ENCODE data around the gene ULK2.

Gene ULK2

DNA sequence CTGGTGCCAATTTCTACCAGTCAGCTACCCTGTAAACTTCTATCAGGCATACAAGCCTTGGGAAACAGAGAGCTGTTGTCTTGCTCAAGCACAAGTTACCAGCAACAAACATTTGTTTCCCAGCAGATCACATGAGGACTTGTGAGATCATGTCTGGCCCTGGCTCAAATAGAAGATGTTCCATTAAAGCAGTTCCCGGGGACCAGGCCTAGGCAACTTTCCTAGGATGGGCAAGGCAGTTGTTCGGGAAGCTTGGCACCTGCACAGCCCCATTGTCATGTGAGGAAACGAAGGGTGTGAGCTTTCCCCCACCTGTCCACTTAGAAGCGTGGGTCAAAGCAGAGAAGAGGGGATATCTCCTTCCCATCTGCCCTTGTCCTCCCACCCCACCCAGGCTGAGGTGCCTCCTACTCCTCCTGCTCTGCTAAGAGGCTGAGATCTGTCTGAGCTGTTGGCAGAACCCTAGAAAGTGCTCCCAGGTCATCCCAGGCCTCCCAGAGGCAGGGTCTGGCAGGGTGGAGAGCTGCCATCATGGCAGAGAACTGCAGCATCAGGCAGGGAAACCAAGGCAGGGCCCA is 140.1 kb downstream of the ULK2 start:
- Histone ChIP-seq H3K9ac (ENCODE audit: low read depth, low read length, poor library complexity, severe bottlenecking) (no peak overlapping the region), H3K4me3 (ENCODE audit: low read length, poor library complexity, severe bottlenecking) (no peak overlapping the region), H3K79me2 (ENCODE audit: insufficient read depth, low read length) (no peaks in the 10 kb centered on the region), H3F3A (ENCODE audit: low read depth) (no peaks in the 10 kb centered on the region), H3K9me2 (replicated peaks; ENCODE audit: low read depth, low read length) (no peaks in the 10 kb centered on the region), H3K27me3 (ENCODE audit: insufficient read depth, low read length, poor library complexity, severe bottlenecking) (no peaks in the 10 kb centered on the region), H3K9me3 (ENCODE audit: insufficient read depth, low read depth, low read length) (no peaks in the 10 kb centered on the region), H3K36me3 (ENCODE audit: insufficient read depth, low read length) (no peaks in the 10 kb centered on the region), H4K20me1 (ENCODE audit: insufficient read depth, low read length, poor library complexity, severe bottlenecking) (no peaks in the 10 kb centered on the region), H2AFZ (ENCODE audit: low read length) (no peak overlapping the region), H3K4me2 (ENCODE audit: low read depth, low read length, poor library complexity, severe bottlenecking) (no peak overlapping the region), H3K4me1 (ENCODE audit: insufficient read depth, low read length, poor library complexity, severe bottlenecking) (no peaks in the 10 kb centered on the region)
- TF ChIP-seq EZH2phosphoT487 (IDR thresholded peaks at IDR 0.05; ENCODE audit: borderline replicate concordance), result no peak
- TF ChIP-seq, protein P1, sequence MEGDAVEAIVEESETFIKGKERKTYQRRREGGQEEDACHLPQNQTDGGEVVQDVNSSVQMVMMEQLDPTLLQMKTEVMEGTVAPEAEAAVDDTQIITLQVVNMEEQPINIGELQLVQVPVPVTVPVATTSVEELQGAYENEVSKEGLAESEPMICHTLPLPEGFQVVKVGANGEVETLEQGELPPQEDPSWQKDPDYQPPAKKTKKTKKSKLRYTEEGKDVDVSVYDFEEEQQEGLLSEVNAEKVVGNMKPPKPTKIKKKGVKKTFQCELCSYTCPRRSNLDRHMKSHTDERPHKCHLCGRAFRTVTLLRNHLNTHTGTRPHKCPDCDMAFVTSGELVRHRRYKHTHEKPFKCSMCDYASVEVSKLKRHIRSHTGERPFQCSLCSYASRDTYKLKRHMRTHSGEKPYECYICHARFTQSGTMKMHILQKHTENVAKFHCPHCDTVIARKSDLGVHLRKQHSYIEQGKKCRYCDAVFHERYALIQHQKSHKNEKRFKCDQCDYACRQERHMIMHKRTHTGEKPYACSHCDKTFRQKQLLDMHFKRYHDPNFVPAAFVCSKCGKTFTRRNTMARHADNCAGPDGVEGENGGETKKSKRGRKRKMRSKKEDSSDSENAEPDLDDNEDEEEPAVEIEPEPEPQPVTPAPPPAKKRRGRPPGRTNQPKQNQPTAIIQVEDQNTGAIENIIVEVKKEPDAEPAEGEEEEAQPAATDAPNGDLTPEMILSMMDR (conservative IDR thresholded peaks at IDR 0.05; ENCODE audit: low read length), result no peak

DNA sequence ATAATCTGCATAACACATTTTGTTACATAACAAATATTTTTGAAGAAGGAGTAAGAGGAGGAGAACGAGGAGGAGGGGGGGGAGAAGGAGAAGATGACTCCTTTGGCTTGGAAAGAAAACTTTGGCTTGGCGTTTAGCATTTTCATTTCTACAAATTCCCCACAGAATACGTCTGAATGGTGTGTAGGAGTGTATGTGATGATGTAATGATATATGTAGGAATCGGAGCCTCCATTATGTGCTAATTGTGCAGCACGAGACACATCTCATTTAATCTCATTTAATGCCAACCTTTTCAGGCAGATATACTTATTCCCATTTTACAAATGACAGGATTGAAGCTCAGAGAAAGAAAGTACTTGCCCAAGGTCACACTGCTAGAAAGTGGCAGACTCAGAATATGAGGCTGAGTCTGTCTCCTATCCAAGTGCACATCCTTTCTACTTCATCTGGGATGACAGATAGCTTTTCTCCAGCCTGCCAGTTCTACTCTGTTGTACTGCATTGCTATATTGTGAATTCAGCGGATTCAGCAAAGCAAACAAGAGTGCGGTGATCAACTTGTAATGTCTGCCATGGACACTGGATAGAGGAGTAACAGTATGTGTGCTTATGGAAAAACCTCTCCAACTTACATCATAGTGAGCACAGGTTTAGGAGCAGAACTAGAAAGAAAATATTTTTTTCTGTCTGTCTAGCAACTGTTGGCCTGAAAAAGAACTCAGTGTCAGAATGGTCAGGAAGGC is 140.9 kb downstream of the ULK2 start:
- Histone ChIP-seq H3K4me1 (ENCODE audit: insufficient read depth, low read length, poor library complexity, severe bottlenecking) (no peaks in the 10 kb centered on the region), H3K9ac (ENCODE audit: low read depth, low read length, poor library complexity, severe bottlenecking) (no peak overlapping the region), H3K4me2 (ENCODE audit: low read depth, low read length, poor library complexity, severe bottlenecking) (no peak overlapping the region), H3K9me3 (ENCODE audit: insufficient read depth, low read depth, low read length) (no peaks in the 10 kb centered on the region), H3F3A (ENCODE audit: low read depth) (no peaks in the 10 kb centered on the region), H4K20me1 (ENCODE audit: insufficient read depth, low read length, poor library complexity, severe bottlenecking) (no peaks in the 10 kb centered on the region), H3K27me3 (ENCODE audit: insufficient read depth, low read length, poor library complexity, severe bottlenecking) (no peaks in the 10 kb centered on the region), H2AFZ (ENCODE audit: low read length) (no peak overlapping the region), H3K36me3 (ENCODE audit: insufficient read depth, low read length) (no peaks in the 10 kb centered on the region), H3K79me2 (ENCODE audit: insufficient read depth, low read length) (no peaks in the 10 kb centered on the region), H3K9me2 (replicated peaks; ENCODE audit: low read depth, low read length) (no peaks in the 10 kb centered on the region), H3K4me3 (ENCODE audit: low read length, poor library complexity, severe bottlenecking) (no peak overlapping the region)
- no peak for TF ChIP-seq EZH2phosphoT487 (IDR thresholded peaks at IDR 0.05; ENCODE audit: borderline replicate concordance)
- TF ChIP-seq, protein P1 (conservative IDR thresholded peaks at IDR 0.05; ENCODE audit: low read length), result no peak

DNA sequence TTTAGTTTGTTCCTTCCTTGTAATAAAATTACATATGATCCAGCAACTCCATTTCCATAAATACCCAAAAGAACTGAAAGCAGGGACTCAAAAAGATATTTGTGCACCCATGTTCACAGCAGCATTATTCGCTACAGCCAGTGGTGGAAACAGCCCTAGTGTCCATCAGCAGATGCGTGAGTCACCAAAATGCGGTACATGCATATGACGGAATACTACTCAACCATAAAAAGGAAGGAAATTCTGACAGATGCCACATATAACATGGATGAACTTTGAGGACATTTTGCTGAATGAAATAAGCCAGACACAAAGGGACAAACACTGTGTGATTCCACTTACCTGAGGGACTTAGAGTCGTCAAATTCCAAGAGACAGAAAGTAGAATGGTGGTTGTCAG is 142.2 kb downstream of the ULK2 start:
- H2AFZ ChIP-seq (ENCODE audit: low read length), result no peak overlapping the region
- TF ChIP-seq, protein P1 (conservative IDR thresholded peaks at IDR 0.05; ENCODE audit: low read length), result no peak
- no peak for TF ChIP-seq EZH2phosphoT487 (IDR thresholded peaks at IDR 0.05; ENCODE audit: borderline replicate concordance)
- H3K9me2 ChIP-seq (replicated peaks; ENCODE audit: low read depth, low read length), result no peaks in the 10 kb centered on the region
- no peaks in the 10 kb centered on the region for H3F3A ChIP-seq (ENCODE audit: low read depth)
- no peaks in the 10 kb centered on the region for H3K79me2 ChIP-seq (ENCODE audit: insufficient read depth, low read length)
- no peaks in the 10 kb centered on the region for H3K36me3 ChIP-seq (ENCODE audit: insufficient read depth, low read length)
- H3K9ac ChIP-seq (ENCODE audit: low read depth, low read length, poor library complexity, severe bottlenecking), result no peak overlapping the region
- H4K20me1 ChIP-seq (ENCODE audit: insufficient read depth, low read length, poor library complexity, severe bottlenecking), result no peaks in the 10 kb centered on the region
- H3K27me3 ChIP-seq (ENCODE audit: insufficient read depth, low read length, poor library complexity, severe bottlenecking), result no peaks in the 10 kb centered on the region
- H3K4me1 ChIP-seq (ENCODE audit: insufficient read depth, low read length, poor library complexity, severe bottlenecking), result no peaks in the 10 kb centered on the region
- no peak overlapping the region for H3K4me3 ChIP-seq (ENCODE audit: low read length, poor library complexity, severe bottlenecking)
- H3K9me3 ChIP-seq (ENCODE audit: insufficient read depth, low read depth, low read length), result no peaks in the 10 kb centered on the region
- no peak overlapping the region for H3K4me2 ChIP-seq (ENCODE audit: low read depth, low read length, poor library complexity, severe bottlenecking)

Data from Loucy (cell line).